GM18498 (cell line): Measurements from ENCODE around the gene TSHZ2.
"Not testable (repeated sequence)": the region's sequence is repeated elsewhere in the genome, so short reads cannot be mapped to it uniquely, and the experiment has no call there.

Source experiments
- ATAC-seq: cut with Tn5 transposase; IDR thresholded peaks from one replicate; pipeline ENCODE4 v1.9.1; 2021; ENCODE audit warnings: mild to moderate bottlenecking, moderate library complexity; ENCODE audit not compliant: unreplicated experiment

Gene TSHZ2

DNA sequence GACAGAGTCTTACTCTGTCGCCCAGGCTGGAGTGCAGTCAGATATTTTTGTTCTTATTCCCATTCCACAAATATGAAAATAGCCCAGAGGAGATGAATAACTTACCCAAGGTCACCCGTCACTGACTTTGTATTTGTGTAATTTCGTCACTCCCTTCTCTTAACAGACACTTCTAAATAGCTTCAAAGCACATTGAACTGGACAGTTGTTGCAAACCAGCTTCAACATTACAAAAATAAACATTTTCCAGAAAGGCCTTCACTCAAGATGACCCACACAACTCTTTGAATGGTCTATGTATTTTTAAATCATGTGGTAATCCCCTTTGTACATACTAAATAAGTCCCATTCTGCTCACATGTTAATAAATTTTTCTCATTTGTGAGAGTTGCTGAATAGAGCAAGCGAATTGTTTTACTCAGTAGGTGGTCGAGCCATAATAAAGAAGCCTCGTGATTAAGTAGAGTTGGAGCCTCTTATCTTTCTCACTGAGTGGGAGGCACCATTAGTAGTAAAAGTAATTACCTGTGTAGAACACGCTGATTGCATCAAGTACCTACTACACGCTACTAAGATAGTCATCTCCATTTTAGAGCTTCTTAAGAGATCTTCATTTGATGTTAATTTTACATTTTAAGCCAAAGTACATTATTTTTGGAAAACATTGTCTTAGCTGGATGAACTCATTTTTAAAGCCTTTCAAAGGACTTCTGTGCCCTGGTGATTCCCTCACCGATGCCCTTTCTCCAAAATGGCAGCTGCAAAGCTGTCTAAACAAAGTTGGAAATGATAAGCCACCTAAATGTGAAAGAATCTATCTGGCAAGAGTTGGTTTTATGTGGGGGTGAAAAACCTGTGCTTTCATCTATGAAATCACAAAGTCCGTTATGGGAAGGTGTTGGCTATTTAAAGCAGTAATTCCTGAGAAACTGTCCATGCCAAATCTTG is 110.0 kb downstream of the TSHZ2 start:
- ATAC-seq, result no peak

DNA sequence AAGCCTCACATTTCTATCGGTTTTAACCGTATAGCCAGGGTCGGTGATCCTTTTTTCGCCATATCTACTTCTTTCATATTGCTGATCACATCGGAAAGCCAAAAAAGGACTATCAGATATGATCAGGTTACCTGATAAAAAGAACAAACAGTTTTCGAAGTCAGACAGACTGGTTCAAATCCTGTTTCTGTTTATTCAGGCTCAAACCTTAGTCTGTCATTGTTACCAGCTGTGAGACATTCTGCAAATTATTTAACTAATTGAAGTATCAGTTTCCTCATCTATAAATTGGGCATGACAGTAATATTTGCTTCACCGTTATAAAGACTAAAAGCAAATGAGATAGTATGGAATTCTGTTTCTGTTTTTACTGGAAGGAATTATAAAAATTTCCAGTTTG is 111.3 kb downstream of the TSHZ2 start:
- no peak for ATAC-seq

DNA sequence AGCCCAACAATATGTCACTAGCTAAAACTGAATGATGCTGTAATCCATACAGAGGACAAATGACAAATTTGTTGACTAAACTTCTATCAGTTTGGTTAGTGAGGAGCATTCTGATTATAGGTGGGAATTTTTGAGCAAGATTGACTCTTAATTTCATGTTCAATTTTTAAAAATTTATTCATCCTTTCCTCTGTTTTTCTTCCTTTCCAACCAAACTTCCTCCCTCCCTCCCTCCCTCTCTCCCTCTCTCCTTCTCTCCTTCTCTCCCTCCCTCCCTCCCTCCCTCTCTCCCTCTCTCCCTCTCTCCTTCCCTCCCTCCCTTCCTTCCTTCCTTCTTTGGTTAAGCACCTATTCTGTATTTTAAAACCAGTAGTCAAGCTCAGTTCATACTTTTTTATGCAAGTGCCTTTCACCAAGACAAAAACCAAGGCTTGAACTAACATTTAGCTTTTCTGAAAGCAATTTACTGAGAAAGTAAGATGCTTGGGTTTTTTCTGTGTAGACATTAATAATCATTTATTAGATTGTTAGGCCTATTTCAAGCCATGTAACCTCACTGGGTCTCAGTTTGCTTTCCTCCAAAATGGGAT is 112.3 kb downstream of the TSHZ2 start:
- no peak for ATAC-seq

DNA sequence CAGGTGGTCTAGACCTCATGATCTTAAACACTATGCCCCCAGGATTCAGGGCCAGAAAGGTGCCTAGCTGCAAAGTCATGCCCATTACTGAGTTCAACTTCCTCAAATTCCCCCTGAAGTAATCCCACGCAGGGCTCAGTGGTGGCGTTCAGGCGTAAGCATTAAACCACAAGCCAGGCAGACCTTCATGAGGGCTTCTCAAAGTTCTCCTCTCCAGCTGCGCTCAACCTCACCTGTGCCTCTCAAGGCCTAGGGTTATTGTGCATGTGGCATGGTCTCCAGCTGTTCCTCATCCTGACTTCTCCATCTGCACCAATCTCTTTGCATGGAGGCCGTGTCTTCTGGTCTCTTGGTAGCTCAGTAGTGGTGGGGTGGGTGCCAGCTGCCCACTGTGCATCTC is 113.6 kb downstream of the TSHZ2 start:
- ATAC-seq, result no peak

DNA sequence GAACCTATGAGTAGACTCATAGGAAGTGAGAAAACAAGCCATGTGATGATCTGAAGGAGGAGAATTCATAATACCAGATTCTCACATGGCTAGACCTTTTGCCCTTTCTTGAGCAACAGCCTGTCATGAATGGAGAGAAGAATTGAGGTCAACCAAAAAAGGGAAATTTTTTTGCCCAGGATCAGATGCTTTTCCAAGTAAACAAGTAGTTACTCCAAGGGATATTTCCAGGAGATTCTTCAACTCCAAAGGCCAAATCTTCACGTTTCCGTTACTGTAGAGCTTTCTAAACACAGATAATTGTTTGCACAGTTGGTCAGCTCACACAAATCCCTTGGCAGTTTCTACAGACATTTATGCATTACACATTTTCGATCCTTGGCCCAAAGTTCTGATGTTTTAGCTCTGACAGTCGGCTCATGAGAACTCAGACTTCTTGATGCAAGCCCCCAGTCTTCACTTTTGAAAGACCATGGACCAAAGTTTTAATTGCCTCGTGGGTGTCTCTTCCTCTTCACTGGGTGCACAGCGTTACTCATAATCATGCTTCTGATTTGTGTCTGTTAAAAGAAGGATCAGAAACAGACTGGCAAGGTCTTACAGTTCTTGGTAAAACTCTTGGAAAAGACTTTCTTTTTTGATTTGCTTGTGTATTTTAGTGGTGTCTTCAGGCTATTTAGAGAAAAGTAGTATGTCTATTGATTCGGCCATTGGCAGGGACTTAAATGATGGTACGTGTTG is 115.0 kb downstream of the TSHZ2 start:
- no peak for ATAC-seq

DNA sequence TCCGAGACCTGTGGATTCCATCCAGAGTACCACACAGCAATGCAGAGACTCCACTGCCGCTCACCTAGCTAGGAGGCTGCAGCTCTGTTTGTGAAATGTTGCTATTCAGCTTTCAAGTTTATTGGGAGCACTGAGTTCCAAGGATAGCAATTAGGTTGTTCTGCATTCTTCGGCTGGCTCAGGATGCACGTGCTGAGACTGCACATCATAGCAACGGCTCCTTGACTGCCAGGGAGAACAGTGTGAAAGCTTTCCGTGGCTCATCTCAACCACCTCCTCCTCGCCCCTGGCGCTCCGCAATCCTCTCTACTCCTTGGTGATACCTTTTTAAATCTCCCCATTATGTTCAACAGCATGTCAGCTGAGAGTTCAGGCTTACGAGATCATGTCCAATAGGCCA is 116.6 kb downstream of the TSHZ2 start:
- no peak for ATAC-seq

DNA sequence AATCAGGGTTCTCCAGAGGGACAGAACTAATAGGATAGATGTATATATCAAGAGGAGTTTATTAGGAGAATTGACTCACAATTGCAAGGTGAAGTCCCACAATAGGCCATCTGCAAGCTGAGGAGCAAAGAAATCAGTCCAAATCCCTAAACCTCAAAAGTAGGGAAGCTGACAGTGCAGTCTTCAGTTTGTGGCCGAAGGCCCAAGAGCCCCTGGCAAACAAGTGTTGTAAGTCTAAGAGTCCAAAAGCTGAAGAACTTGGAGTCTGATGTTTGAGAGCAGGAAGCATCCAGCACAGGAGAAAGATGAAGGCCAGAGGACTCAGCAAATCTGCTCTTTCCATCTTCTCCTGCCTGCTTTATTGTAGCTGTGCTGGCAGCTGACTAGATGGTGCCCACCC is 117.7 kb downstream of the TSHZ2 start:
- ATAC-seq, result not testable (repeated sequence)

DNA sequence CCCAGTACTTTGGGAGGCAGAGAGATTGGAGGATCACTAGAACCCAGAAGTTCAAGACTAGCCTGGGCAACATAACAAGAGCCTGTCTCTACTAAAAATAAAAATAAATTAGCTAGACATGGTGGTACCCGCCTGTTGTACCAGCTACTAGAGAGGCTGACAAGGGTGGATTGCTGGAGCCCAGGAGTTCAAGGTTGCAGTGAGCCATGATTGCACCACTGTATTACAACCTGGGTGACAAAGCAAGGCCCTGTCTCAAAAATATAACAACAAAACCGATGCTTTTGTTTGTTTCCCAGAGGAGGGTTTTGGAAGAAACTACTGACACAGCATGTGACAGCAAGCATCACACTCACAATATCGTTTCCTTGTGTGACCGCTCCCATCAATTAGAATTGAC is 119.6 kb downstream of the TSHZ2 start:
- no peak for ATAC-seq

DNA sequence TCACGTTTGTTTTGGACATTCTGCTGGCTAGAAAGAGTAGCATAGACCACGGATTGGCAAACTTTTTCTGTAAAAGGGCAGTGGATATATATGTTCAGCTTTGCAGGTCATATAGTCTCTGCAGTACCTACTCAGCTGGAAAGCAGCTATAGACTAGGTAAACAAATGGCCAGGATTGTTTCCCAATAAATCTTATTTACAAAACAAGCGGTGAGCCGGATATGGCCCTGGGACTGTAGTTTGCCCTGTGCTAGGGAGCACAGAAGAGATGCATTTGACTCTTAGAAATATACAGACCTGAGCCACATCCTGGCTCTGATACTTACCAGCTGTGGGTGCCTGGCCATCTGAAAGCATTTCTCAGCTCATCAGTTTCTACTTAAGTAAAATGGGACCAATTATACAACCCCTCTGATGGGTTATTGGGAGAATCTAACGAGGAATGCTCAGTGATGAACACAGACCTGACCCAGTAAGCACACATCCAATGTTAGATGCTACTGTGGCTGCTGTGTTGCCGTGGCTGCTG is 120.7 kb downstream of the TSHZ2 start:
- ATAC-seq, result no peak

DNA sequence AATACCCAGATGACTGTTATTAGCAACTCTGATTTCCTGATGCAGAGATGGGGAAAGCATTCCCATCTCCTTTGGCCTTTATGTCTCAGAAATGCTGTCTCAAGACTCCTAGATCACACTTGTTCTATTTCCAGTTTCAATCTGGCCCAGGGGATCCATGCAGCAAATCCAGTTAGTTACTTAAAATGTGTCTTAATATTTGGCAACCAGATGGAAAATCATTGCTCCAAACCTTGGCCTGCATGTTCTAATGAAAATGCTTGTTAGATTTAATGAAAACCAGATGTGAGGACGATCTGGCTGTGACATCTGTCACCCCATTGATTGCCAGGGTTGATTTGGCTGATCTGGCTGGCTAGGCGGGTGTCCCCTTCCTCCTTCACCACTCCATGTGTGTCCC is 125.2 kb downstream of the TSHZ2 start:
- no peak for ATAC-seq

DNA sequence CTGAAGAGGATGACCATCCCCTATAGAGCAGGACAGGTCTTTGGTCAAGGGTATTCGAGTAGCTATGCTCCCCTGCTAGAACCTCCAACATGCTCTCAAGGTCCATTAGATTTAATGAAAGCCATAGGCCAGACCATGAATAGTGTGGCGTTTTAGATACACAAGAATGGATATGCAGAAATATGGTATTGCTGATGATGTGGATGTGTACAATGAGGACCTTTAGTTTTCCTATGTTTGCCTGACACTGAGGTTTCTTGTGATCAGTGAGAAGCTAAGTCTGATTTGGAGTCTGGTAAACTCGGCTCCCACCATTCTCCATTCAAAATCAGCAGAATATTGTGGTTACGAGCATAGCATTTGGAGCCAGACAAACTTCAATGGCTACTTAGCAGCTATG is 125.6 kb downstream of the TSHZ2 start:
- no peak for ATAC-seq

DNA sequence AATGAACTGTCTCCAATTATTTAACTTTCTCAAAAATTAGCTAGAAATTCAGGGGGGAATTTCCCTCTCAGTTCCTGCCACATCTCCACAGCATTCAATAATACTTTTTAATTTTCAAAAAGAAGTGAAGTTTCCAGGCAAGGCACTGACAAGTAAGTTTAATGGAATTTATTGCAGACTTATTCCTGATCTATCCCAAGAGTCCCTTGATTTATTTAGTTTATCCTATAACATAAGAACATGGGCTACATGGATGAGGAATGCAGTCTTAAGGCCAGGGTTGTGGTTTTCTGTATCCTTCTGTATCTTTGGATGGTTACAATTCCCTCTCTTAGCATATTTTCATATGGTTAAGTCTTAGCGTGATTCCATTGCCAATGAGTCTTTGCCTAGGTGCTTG is 126.5 kb downstream of the TSHZ2 start:
- no peak for ATAC-seq

DNA sequence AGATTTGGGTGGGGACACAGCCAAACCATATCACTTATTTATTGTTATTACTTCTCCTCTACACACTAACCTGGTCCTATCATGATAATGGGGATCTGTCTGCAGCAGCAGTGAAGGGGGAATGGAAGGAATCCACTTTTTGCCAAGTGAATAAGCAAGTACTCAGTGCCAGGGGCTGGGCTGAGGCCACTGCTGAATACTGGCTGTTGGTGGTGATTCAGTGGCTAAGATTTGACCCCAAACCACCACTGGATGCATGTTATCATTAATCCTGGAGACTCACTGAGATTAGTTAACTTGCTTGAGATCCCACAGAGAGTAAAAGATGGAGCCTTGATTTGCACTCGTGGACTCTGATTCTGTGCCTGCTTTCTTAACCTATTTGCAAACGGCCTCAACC is 127.7 kb downstream of the TSHZ2 start:
- no peak for ATAC-seq

DNA sequence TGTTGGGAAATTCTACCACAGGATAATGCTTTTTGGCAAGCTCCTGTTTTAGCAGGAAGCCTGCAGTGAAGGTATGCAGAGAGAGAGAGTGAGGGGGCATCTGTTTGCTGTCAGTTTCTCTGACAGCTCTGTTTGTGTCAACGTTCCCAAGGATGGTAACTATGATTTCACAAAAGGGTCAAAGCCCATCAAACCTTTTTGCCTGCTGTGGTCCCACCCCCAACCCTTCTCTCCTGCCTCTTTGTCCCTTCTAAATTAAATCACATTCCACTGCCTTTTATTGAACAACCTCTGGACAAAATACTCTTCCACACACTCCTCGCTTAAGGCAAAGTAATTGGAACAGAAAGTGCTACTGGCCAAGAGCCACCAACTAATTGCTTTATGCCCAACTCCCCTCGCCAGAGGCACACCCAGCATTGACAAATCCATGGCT is 128.3 kb downstream of the TSHZ2 start:
- no peak for ATAC-seq

DNA sequence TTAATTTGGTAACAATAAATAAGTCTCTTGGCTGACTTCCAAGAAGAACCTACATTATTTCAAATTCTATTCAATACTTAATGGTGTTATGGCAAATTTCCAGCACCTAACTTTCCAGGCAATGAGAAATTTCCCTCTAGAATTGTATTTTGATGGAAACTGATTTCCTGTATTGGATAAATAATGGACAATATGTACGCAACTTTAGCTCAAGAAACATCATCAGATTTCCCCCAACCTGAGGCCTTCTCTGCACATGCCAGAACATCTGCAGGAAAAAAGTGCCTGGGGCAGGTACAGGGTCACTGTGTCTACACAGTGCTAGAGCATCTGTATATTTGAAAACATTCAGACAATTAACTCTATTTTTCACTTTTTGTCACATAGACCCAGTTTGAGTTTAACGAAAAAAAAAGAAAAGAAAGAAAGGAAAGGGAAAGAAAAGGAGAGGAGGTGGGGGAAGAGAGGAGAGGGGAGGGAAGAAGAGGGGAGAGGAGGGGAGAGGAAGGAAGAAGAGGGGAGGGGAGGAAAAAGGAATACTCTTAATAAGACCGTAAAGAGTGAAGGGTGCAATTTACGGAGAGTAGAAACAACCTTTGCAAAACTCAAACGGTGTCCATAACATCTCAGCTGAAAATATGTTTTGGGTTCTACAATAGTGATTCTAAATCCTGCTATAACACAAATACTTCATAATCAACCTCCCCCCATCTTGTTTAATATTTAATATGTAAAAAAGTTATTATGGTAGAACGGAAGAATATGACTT is 130.0 kb downstream of the TSHZ2 start:
- no peak for ATAC-seq

DNA sequence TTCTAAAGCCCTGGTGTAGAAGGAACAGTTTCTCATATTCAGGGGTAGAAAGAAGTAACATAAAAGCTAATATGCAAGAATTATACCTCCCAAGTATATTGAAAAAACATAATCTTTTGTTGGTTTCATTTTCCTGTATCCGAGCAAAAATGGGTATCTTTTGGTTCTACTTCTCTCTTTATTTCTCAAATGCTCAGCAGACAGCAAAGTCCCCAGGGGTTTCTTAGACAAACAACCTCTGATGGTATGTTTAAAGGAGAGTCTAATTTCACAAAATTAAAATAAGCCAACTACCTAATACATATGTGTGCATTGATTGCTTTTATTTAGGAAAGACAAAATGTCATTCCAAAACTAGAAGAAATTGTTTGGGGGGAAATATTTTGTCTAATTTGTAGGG is 131.0 kb downstream of the TSHZ2 start:
- no peak for ATAC-seq

DNA sequence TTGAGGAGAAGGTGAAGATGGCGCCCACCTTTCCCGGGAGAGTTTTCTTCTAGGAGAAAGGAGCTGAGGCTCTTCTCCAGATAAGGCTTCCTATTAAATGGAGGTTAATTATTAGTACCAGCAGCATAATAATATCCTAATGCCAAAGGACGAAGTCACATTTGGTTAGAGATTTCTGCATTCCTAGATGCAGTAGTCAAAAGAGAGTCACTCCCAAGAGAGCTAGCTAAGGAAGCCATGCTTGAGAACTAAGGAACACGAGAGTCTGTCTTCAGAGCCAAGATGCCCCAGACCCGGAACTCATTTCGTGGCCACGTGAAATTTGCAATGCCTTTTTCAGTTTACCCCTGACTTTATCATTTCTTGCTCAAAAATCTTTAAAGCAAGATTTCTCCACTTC is 132.7 kb downstream of the TSHZ2 start:
- no peak for ATAC-seq

DNA sequence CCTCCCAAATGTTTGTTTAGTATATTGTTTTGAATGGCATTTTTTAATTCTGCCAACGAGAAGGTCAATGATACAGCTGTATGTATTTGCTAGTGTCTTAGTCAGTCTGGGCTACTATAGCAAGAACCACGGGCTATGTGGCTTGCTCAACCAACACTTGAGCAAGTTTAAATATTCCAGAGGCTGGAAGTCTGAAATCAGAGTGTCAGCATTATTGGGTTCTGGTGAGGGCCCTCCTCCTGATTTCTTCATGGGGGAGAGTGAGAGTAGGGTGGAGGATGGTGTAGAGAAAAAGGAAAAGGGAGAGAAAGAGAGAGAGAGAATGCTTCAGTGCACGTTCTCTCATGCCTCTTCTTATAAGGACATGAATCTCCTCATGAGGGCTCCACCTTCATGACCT is 144.6 kb downstream of the TSHZ2 start:
- no peak for ATAC-seq

DNA sequence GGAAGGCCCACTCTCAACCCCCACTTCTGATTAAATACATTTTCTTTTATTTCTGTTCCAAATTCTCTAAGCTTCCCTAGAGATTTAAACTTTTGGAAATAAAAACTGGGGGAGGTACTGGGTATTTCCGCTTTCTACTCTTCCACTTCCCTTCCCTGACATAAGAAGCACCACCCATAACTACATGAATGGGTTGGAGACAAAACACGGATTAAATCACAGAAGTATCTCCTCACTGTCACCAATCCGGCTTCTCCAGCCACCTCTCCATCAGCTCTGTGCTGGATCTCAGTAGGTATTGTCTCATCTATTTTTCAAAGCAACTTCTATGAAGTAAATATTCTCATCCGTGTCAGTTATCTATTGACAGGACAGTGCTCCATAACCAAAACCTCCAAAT is 150.7 kb downstream of the TSHZ2 start:
- no peak for ATAC-seq

DNA sequence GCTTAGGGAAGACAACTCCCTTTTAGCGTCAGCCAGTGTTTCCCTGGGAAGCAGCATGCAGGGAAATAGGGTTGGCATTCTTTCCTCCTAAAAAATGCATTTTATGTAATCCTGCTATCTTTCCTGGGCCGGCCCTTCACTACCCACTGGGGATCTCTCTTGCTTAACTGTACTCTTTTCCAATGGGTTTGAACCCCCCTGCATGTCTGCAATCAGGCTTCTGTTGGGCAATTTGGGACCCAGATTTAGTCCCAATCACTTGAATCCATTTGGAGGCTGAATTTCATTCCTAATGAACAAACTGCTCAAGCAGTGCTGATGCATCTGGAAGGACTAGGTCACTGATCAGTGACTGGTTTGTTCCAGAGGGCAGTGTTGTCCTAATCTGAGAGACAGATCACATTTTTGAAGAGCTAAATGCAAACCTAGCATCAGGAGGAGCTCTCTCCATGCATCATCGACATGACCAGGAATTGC is 152.0 kb downstream of the TSHZ2 start:
- ATAC-seq, result no peak

DNA sequence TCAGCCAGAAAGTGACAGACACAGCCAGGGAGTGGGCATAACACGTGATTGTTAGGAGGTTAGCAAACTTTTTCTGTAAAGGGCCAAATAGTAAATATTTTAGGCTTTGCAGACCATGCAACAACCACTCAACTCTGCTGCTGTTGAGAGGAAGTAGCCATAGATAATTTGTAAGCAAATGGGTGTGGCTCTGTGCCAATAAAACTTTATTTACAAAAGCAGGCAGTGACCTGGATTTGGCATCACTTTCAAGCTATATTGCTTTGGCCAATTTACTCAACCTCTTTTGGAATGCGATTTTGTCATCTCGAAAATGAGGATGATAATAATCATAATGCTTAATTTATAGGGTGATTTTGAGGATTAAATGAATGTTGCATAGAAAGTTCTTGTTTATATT is 152.6 kb downstream of the TSHZ2 start:
- no peak for ATAC-seq
